GM19239 (cell line): ENCODE results near the gene ZBTB25.
"Not testable (repeated sequence)": the region's sequence is repeated elsewhere in the genome, so short reads cannot be mapped to it uniquely, and the experiment has no call there.

Experiments used
- DNase-seq: peaks from one replicate; pipeline ENCODE4 v3.0.0; 2011; ENCODE audit warnings: low spot score; ENCODE audit not compliant: insufficient read length
- FAIRE-seq: peaks from 2 replicates; lab custom pipeline; 2011; peaks lifted over from hg19 to GRCh38; lab: Jason Lieb, UNC

The ZBTB25 gene

DNA sequence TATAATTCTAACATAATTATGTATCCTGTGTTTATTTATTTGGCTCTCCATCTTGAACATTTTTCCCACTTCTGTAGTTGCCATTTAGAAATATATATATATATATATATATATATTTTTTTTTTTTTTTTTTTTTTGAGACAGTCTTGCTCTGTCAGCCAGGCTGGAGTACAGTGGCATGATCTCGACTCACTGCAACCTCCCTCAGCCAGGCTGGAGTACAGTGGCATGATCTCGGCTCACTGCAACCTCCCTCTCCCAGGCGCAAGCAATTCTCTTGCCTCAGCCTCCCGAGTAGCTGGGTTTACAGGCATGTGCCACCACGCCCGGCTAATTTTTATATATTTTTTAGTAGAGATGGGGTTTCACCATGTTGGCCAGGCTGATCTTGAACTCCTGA, 14.0 kb upstream of the ZBTB25 start:
- not testable (repeated sequence) for FAIRE-seq, DNase-seq

DNA sequence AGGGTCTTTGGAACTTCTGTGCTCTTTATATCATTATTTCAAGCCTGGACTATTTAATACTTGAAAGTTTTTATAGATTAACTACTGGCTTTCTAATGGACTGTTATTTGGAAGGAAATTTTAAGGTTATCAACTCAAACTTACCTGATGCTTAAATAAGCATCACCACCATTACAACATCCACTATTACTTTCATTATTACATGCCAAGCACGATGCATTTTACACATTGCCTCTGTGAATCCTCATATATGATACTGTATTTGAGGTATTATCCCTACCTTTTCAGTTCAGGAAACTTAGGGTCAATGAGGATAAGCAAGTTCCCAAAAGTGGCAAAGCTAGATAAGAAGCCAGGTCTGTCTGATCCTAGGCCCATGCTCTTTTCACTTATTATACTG, 13.3 kb upstream of the ZBTB25 start:
- no peak for FAIRE-seq
- DNase-seq = no peak

DNA sequence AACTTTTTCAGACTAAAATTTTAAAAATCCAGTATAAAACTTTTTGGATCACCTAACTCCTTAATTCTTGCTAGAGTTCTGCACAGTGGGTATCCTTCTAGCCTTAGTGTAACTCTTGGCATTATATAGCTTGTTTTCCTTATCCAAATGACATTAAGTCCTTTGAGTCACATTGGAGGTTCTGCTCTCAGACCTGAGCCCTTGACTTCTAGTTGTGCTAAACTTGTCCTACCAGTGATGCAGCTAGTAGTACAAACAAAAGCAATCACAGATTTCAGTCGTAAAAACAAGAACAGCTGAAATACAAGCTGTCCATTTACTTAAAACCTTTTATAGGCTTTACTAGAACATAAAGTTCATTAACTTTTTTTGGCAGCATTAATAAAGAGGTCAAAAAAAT, 11.4 kb upstream of the ZBTB25 start:
- DNase-seq (no peak), FAIRE-seq (no peak)

DNA sequence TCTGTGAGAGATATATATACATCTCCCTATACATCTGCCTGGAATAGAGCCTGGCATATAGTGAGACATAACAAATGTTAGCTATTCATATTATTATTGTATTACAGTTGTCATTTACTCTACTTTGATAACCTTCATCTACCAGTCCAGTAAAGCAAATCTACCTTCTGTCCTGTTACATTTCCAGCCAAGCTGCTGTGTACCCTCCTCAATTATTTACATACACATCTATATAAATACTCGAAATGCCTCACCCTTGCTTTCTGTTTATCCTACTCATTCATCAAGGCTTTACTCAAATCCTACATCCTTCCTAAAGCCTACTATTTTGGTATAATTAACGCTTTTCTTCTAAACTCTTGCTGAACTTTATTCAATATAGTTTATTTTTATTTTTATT, 9.6 kb upstream of the ZBTB25 start:
- FAIRE-seq (no peak), DNase-seq (no peak)

DNA sequence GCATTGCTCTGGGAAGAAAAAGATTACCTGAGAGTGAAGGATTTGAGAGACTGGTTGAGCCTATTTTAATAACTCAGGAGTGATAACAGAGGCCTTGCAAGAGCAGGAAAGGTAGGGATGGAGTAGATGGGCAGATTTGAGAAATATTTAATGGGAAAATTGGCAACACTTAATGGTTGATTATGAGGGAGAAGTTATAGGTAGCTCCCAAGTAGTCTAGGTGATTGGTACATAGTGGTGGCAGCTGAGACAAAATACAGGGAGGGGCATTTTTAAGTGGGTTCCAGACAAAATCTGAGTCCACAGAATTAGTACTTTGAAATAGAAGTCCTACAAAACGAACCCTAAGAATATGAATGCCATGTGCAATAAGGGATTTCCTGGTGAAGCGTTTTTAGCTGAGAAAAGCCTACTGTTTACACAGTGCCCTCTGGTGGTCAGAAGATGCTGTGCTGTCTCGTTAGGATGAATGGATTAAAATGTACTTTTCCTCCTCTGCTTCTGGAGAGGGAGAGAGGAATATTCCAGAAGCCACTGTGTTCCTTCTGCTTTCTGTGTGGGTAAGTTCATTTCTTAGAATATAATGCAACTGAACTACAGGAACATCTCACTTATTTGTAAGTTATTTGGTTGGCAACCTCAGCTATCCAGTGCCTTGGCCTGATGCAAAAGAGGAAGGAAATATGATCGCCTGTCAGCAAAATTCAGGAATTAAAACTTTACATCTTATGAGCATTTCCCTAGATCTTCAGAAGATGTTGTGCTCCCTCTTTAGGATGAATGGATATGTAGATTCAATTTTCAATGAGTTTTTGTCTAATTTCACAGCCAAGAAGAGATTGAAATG, 7.4 kb upstream of the ZBTB25 start:
- peak; percentile 96 for FAIRE-seq
- no peak for DNase-seq

GRCh38 chr14:64509036-64509435, 5.4 kb upstream of the ZBTB25 start:
- DNase-seq (no peak), FAIRE-seq (no peak)

DNA sequence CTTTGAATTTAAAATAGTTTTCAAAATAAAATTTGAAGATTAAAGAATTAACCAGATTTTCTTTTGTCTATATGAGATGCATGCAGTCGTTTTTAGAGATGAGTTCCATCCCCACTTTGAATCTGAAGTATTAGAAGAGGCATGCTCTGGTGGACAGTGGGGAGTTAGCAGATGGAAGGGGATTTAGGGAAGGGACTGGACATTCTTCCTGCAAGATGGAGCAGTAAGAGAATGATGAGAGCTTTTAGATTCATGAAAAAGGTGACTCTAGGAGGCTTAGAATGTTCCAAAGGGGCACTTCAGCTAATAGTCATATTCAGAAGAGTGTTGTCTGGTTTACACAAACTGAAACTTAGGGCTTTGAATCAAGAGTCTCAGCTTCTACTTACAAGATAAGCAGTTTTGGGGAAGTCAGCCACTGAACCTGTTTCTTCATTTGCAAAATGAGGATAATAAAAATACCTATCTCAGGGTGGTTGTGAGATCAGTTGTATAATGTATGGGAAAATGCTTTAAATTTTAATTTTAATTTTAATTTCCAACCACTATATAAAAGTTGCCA, 4.7 kb upstream of the ZBTB25 start:
- FAIRE-seq (peak; percentile 74), DNase-seq (no peak)

GRCh38 chr14:64507376-64508156, 3.9 kb upstream of the ZBTB25 start:
- no peak for FAIRE-seq

DNA sequence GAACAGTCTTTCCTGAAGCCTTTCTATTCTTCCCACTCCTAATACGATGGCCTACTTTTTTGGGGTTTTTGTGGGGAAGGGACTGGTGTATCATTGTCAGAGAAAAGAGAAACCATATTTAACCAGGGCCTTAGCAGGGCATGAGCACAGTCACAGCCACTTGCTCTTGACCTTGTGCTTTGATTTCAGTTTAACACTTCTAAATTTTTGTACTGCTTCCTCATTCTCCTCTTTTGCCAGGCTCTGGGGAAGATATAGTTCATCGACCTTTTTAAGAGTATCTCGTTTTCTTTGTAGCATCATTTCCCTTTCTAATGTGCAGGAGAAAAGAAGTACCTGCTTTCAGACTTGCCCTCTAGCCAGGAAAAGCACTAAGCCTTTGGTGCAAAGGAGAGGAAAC, 3.1 kb upstream of the ZBTB25 start:
- FAIRE-seq = peak; percentile 71
- no peak for DNase-seq

More at GRCh38 chr14:64507376-64508156, 3.9 kb upstream of the ZBTB25 start:
- no peak for DNase-seq

DNA sequence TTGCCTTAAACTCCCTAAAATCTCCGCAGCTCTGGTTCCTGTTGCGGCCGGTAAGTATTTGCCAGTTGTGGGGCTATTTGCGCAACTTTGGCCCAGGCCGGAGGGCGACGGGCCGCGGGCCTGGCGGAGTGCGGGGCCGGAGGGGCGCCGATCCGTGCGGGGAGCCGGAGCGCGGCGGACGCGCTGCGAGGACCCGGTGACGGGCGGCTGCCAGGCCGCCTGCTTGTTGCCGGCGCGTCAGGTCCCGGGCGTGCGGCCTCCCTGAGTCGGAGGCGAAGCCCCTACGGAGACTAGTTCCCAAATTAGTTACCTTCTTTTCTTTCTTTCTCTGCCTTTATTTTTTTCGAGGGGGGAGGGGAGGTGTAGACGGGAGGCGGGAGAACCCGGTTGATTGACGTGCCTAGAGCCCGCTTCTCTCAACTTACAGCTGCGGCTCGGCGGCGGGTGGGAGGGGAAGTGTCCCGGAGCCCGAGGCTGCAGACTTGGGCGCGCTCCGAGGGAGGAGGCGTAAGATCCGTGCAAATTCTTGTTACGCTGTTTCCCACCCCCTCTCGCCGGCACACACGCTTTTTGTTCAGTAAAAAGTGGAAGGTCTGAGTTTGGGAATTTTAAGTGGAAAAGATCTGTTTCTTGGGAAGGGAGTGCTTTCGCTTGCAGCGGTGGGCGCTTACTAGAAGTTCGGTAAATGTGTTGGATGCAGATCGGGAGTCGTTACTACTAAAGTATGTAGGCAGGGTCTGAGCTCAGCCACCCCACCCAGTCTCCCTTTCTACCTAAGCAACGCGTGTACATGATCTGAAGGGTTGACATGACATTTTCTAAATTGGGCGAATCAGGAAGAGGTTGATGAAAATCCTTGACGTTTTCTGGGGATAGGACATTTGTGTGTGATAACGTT, 1.5 kb upstream of the ZBTB25 start:
- FAIRE-seq = peak; percentile 91
- no peak for DNase-seq

DNA sequence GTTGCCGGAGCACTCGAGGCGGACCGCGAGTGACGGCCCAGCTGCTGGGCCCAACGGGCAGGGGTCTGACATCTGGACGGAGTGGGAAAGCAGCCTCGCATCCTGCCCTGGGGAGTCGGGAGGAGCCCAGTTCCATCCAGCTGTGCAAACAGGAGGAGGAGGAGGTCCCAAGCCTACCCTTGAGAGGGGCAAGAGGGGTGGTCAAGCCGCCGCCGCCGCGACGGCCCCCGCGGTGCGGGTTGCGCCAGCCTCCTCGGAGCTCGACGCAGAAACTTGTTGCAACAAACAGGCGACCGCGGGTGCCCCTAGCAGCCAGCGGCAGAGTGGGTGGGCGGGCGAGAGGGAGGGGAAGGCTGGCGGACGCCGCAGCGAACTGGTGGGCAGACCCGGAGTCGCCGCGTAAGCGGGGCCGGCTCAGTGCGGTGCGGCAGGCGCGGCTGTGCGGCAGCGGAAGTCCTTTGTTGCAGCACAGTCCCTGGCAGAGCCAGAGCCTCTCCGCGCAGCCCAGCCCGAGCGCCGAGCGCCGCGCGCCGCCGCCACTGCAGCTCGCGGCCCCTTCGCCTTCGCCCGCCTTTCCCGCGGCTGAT, 765 bp upstream of the ZBTB25 start, which contains the start of gene ZBTB1:
TSS of gene ZBTB1 (plus strand) at position 461 of the 587 bp plus-strand sequence. CDS start 16,735 bp downstream, outside the sequence.
- FAIRE-seq = no peak
- DNase-seq = no peak

DNA sequence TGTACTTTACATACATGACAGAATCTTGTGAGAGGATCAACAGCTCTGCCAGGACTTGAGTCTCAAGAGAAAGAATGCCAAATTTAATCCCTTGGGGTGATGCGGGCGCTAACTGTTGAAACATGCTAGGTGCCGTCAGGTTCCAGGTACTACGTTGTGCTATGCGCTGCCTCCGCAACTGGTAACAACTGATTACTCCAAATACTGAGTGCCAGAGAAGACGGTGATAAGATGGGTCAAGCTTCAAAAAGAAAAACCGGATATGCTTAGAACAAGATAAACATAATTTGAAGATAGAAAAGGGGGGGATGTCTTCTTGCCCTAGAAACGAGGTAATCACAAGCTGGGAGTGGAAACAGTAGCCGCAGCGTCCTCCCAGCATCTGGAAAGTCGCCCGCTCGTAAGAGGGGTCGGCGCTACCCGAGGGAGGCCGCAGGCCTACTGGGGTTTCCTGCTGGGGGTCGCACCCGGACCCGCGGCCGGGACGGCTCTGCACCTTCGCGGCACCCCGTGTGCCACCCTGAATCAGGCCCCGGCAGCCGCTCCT, 678 bp downstream of the ZBTB25 start:
- no peak for FAIRE-seq
- no peak for DNase-seq

GRCh38 chr14:64502456-64502855, 1.2 kb downstream of the ZBTB25 start:
- FAIRE-seq (no peak), DNase-seq (no peak)

- peak; percentile 69 for FAIRE-seq
- no peak for DNase-seq
These were observed 2.0 kb downstream of the ZBTB25 start for GRCh38 chr14:64501411-64502171.

- no peak for FAIRE-seq
- no peak for DNase-seq
These were observed 3.5 kb downstream of the ZBTB25 start for GRCh38 chr14:64500088-64500487.

DNA sequence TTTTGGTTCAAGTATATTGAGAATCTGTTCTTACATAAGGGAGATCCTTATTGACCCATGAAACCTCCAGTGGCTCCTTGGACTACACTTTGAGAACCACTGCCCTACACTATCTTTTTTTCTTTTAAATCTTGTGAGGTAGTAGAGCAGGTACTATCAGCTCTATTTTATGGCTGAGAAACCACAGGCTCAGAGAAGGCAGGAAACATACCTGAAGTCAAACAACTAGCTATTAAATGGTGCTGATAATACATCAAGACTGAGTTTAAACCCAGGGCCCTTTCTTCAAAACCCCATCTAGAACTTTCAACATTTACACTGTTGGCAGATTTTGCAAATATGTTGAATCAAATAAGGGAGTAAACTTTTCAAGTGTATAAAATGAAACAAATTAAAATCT, 6.9 kb downstream of the ZBTB25 start:
- peak; percentile 54 for FAIRE-seq
- no peak for DNase-seq

DNA sequence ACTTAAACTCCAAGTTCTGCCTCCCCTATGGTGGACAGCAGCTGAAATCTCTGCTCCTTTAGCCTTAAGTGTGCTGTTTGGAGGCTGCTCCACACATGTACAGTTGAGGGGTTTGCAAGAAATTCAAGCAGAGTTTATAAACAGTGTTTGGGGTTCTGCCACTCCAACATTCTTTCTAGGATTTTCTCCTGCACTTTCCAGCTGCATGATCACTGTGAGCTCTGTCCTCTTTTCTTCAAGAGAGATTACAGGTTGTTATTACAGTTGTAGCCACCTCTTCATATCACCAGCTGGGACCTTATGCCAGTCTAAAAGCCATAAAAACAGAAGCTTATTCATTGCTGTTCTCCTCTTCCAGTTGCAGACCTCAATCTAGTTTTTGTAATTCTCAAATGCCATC, 8.4 kb downstream of the ZBTB25 start:
- FAIRE-seq (no peak), DNase-seq (no peak)

DNA sequence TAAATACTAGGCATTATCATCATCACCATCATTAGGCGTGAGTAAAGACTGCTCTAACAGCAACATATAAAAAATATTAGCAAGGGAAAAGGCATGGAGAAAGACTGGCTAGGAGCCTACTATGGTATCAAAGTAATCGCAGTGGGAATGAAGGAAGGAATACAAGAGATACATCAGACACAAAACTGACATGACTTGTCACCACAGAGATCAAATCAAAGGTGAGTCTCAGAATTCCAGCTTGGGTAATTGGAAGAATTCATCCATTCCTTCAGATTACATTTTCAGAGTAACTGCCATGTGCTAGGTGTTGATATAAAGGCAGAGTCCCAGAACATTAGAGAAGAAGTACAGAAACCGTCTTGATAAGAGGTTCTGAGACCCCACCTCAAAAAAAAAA, 10.2 kb downstream of the ZBTB25 start:
- no peak for DNase-seq
- no peak for FAIRE-seq

DNA sequence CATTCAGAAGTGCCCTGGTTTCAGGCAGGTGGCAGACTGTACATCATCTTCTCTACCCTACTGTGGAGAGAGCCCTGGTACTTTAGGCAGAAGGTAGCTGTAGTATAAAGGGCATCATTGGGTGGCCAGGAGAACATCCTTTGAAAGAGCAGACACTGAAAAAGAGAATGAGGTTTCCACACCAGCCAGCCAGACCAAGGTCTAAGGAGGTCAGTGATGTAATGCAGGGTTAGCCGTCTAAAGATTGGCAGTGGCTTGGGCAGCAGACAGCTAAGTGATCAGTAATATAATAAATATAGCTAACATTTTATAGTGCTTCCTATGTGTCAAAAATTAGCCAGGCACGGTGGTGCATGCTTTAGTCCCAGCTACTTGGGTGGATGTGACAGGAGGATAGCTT, 12.0 kb downstream of the ZBTB25 start:
- DNase-seq = no peak
- no peak for FAIRE-seq
